HL-60 (cell line): Measurements from ENCODE around the gene GNAL.
"Not testable (repeated sequence)": the region's sequence is repeated elsewhere in the genome, so short reads cannot be mapped to it uniquely, and the experiment has no call there.

Experiments used
- DNase-seq, 2 experiments: peaks; one replicate each; pipeline ENCODE4 v3.0.0-alpha.2; 2010 to 2020; ENCODE audit warnings: low read depth in 1 of 2, low spot score in 1 of 2
- H3K27ac ChIP-seq: fragments of 250-450 bp; sonication (Bioruptor Pico); replicated peaks from 2 replicates; pipeline ENCODE4 v1.5.1; 2020; ENCODE audit warnings: mild to moderate bottlenecking, moderate library complexity
- H3K27me3 ChIP-seq: fragments of 250-450 bp; sonication (Bioruptor Pico); 2 replicates; pipeline ENCODE4 v1.5.1; 2021; ENCODE audit warnings: mild to moderate bottlenecking, moderate library complexity; ENCODE audit not compliant: insufficient read depth, poor library complexity, severe bottlenecking
- H3K4me3 ChIP-seq: replicated peaks from 2 replicates; pipeline ENCODE4 v1.5.1; 2011; ENCODE audit warnings: mild to moderate bottlenecking, control low read depth, low read length; ENCODE audit not compliant: insufficient read depth
- CTCF ChIP-seq: IDR thresholded peaks from one replicate; pipeline ENCODE4 v1.5.1; 2011; ENCODE audit warnings: low read length, control low read depth, inconsistent platforms; ENCODE audit not compliant: insufficient read depth
- GABPA ChIP-seq: IDR thresholded peaks from 2 replicates; pipeline ENCODE4 v1.6.1; 2012; ENCODE audit warnings: low read depth
- POLR2AphosphoS5 ChIP-seq: IDR thresholded peaks from 2 replicates; pipeline ENCODE4 v1.6.1; 2012; ENCODE audit warnings: low read depth
- REST ChIP-seq: IDR thresholded peaks from 2 replicates; pipeline ENCODE4 v1.6.1; 2012; ENCODE audit warnings: low read depth; ENCODE audit not compliant: insufficient replicate concordance
- SPI1 ChIP-seq: IDR thresholded peaks from 2 replicates; pipeline ENCODE4 v1.6.1; 2012; ENCODE audit warnings: low read depth, mild to moderate bottlenecking, borderline replicate concordance

The GNAL gene

DNA sequence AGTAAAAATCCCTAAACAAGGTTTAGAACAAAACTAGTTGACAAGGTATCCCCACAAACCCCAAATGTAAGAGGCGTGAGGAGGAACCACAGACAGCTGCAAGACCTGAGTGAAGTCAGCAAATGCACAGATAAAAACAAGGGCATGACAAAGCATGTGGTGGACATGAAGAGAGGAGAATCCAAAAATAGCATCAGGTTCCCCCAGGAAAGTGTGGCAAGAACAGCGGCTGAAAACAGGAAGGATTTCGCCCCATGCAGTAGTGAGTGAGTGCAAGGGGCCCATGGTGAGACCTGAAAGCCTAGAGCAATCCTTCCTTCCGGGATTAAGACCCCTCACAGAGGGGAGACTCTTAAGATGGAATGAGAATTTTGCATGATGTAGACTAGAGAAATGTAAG, 227.8 kb downstream of the GNAL start:
- peak; percentile 83 for TF ChIP-seq POLR2AphosphoS5
- peak overlapping the region; percentile 72 for H3K27ac ChIP-seq
- not testable (repeated sequence) for H3K27me3 ChIP-seq, H3K4me3 ChIP-seq
- DNase-seq = peak; percentile 52 to 97

- not testable (repeated sequence) for H3K4me3 ChIP-seq, H3K27ac ChIP-seq, H3K27me3 ChIP-seq, DNase-seq
These were observed 230.5 kb downstream of the GNAL start for GRCh38 chr18:11919522-11919921.

- no peak for DNase-seq
- Histone ChIP-seq H3K27ac (no peak overlapping the region), H3K27me3 (no peaks in the 10 kb centered on the region), H3K4me3 (no peak overlapping the region)
- TF ChIP-seq SPI1 (no peak), CTCF (no peak), POLR2AphosphoS5 (no peak), REST (no peak), GABPA (no peak)
These were observed 234.4 kb downstream of the GNAL start for GRCh38 chr18:11923450-11923849.

DNA sequence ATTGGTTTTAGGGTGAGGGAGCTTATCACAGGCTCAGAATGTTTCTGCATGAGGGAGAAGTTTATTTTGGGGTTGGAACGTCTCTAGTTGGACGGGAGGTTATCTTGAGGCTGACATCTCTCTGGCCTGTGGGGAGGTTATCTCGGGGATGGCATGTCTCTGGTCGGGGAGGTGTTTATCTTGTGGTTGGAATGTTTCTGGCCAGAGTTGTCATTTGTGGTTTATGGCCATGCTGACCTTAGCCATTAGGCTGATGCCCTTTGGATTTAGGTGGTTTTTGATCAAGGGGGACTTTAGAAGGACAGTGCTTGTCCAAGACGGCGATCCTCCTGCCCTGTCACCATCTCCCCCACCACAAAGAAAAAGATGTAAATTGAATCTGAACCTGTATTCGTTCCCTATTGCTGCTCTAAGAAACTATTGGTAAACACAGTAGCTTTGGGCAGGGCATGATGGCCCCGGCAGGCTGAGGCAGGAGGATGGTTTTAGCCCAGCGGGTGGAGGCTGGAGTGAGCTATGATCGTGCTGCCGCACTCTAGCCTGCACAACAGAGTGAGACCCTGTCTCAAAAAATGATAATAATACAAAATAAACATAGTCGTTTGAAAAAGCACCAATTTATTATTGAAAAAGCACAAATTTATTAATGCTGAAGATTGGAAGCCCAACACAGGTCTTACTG, 236.9 kb downstream of the GNAL start:
- Histone ChIP-seq H3K4me3 (no peak overlapping the region), H3K27ac (no peak overlapping the region), H3K27me3 (no peaks in the 10 kb centered on the region)
- DNase-seq = no peak
- no peak for TF ChIP-seq GABPA
- no peak for TF ChIP-seq POLR2AphosphoS5
- no peak for TF ChIP-seq REST
- no peak for TF ChIP-seq SPI1
- no peak for TF ChIP-seq CTCF

GRCh38 chr18:11927497-11927896, 238.4 kb downstream of the GNAL start:
- no peak overlapping the region for H3K27ac ChIP-seq
- TF ChIP-seq GABPA (no peak), POLR2AphosphoS5 (no peak), SPI1 (no peak), REST (no peak), CTCF (no peak)
- no peaks in the 10 kb centered on the region for H3K27me3 ChIP-seq
- no peak overlapping the region for H3K4me3 ChIP-seq
- DNase-seq = no peak
